OCI-LY7 (cell line): Measurements from ENCODE around the gene ZBTB7A. TPM values are rescaled to one million over a fixed set of nuclear protein-coding genes. Genes with fewer than 3 reads are reported as not detected.

ENCODE experiments used
- BruUV-seq: library from RNA; stranded (reverse); fragments of 400-500 nt; replicated peaks from 2 replicates; lab custom pipeline; 2021; lab: Mats Ljungman, UMichigan
- CTCF ChIA-PET: fragments of 300-600 bp; sonication (Branson Sonifier 250); formaldehyde crosslinking; loops from one replicate; lab custom pipeline; 2022; ENCODE audit warnings: antibody characterized with exemption; ENCODE audit not compliant: unreplicated experiment; lab: Charles Lee
- POLR2A ChIA-PET: fragments of 300-600 bp; sonication (Branson Sonifier 250); formaldehyde crosslinking; loops from one replicate; lab custom pipeline; 2022; ENCODE audit warnings: antibody characterized with exemption; lab: Charles Lee
- DNase-seq: peaks from one replicate; pipeline ENCODE4 v3.0.0-alpha.2; 2015; ENCODE audit warnings: low spot score
- H2AFZ ChIP-seq: fragments of 200-600 bp; sonication (generic), shearing (Covaris generic); 2 replicates; pipeline ENCODE4 v1.6.1; 2014; ENCODE audit warnings: mild to moderate bottlenecking, antibody characterized with exemption, low read length, moderate library complexity
- H3K27ac ChIP-seq: fragments of 200-600 bp; sonication (generic); 2 replicates; pipeline ENCODE4 v1.5.1; 2014; ENCODE audit warnings: mixed run types, low read depth, mild to moderate bottlenecking, moderate library complexity, low read length, inconsistent platforms; ENCODE audit not compliant: poor library complexity, severe bottlenecking
- H3K36me3 ChIP-seq: fragments of 200-600 bp; sonication (generic); 2 replicates; pipeline ENCODE4 v1.6.1; 2014; ENCODE audit warnings: mild to moderate bottlenecking, antibody characterized with exemption, low read length, moderate library complexity, mixed read lengths; ENCODE audit not compliant: insufficient read depth
- H3K4me1 ChIP-seq: fragments of 200-600 bp; sonication (generic); 2 replicates; pipeline ENCODE4 v1.5.1; 2014; ENCODE audit warnings: mild to moderate bottlenecking, low read length; ENCODE audit not compliant: insufficient read depth, poor library complexity, severe bottlenecking
- H3K4me2 ChIP-seq: fragments of 200-600 bp; sonication (generic); 2 replicates; pipeline ENCODE4 v1.6.1; 2014; ENCODE audit warnings: mild to moderate bottlenecking, low read length
- H3K4me3 ChIP-seq: fragments of 200-600 bp; sonication (generic); 2 replicates; pipeline ENCODE4 v1.5.1; 2014; ENCODE audit warnings: mild to moderate bottlenecking, low read depth, low read length; ENCODE audit not compliant: poor library complexity, severe bottlenecking
- H3K79me2 ChIP-seq: fragments of 200-600 bp; sonication (generic); 2 replicates; pipeline ENCODE4 v1.6.1; 2016; ENCODE audit warnings: low read depth, mild to moderate bottlenecking, low read length, moderate library complexity, mixed read lengths; ENCODE audit not compliant: insufficient read depth
- H3K9me2 ChIP-seq: fragments of 200-600 bp; sonication (generic); 2 replicates; pipeline ENCODE4 v1.6.1; 2016; ENCODE audit warnings: mild to moderate bottlenecking, low read length, mixed read lengths; ENCODE audit not compliant: insufficient read depth
- H3K9me3 ChIP-seq: fragments of 200-600 bp; sonication (generic); 2 replicates; pipeline ENCODE4 v1.6.1; 2014; ENCODE audit warnings: mild to moderate bottlenecking, mixed run types, low read length, mixed read lengths
- H4K20me1 ChIP-seq: fragments of 200-600 bp; sonication (generic); 2 replicates; pipeline ENCODE4 v1.6.1; 2014; ENCODE audit warnings: mild to moderate bottlenecking, antibody characterized with exemption, low read length, moderate library complexity, mixed read lengths; ENCODE audit not compliant: insufficient read depth
- EZH2phosphoT487 ChIP-seq: fragments of 200-600 bp; sonication (generic); IDR thresholded peaks from 2 replicates; pipeline ENCODE4 v1.6.1; 2018; ENCODE audit warnings: low read depth, borderline replicate concordance, mild to moderate bottlenecking, mixed run types, antibody characterized with exemption, low read length, moderate library complexity, mixed read lengths
- intact Hi-C: fragments of 100-400 bp; cut with micrococcal nuclease; formaldehyde crosslinking; loops from one replicate; pipeline ENCODE4 v1.10.0; 2022; ENCODE audit not compliant: unreplicated experiment
- total RNA-seq, 2 experiments: library from RNA; depleted of rRNA in 1 of 2; stranded (reverse); fragments of >200 nt in 1 of 2; shearing (Covaris generic) in 1 of 2; gene quantifications; 2 replicates each; pipeline ENCODE4 v1.2.3, GENCODE V29; 2014 to 2022
- TF ChIP-seq, protein P1 (sequence below): fragments of 200-600 bp; sonication (generic); conservative IDR thresholded peaks from 2 replicates; pipeline ENCODE4 v1.5.1; 2014; ENCODE audit warnings: mild to moderate bottlenecking, antibody characterized with exemption, low read length, moderate library complexity, mixed read lengths

The ZBTB7A gene
- total RNA-seq, 2 experiments from 2014 or later = 17.2 to 29.3 TPM

DNA sequence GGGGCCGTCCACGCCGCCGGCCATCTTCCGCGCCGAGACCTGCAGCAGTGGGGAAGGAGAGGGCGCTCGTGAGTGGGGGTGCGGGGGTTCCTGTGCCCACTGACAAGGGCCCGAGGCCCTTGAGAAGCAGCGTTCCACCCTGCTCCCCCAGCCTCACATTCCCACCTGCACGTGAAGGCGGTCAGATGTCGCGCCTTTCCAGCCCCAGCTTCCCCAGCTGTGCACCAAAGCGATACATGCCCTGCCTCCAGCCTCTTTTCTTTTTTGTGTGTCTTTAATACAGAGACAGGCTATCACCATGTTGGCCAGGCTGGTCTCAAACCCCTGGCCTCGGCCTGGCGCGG, 11.5 kb downstream of the ZBTB7A start:
- intact Hi-C loops = no loop called here
- H4K20me1 ChIP-seq = no peaks in the 10 kb centered on the region; the same call in 1 of the 2 replicates
- H3K4me3 ChIP-seq = no peak overlapping the region
- peaks cover 11% of the 10 kb centered on the region for H3K4me1 ChIP-seq
- H3K9me2 ChIP-seq = no peaks in the 10 kb centered on the region
- H3K9me3 ChIP-seq = no peaks in the 10 kb centered on the region
- H3K27ac ChIP-seq = no peak overlapping the region
- H3K4me2 ChIP-seq = no peak overlapping the region
- H3K79me2 ChIP-seq = peaks cover 81% of the 10 kb centered on the region
- no peak for TF ChIP-seq EZH2phosphoT487
- TF ChIP-seq, protein P1, sequence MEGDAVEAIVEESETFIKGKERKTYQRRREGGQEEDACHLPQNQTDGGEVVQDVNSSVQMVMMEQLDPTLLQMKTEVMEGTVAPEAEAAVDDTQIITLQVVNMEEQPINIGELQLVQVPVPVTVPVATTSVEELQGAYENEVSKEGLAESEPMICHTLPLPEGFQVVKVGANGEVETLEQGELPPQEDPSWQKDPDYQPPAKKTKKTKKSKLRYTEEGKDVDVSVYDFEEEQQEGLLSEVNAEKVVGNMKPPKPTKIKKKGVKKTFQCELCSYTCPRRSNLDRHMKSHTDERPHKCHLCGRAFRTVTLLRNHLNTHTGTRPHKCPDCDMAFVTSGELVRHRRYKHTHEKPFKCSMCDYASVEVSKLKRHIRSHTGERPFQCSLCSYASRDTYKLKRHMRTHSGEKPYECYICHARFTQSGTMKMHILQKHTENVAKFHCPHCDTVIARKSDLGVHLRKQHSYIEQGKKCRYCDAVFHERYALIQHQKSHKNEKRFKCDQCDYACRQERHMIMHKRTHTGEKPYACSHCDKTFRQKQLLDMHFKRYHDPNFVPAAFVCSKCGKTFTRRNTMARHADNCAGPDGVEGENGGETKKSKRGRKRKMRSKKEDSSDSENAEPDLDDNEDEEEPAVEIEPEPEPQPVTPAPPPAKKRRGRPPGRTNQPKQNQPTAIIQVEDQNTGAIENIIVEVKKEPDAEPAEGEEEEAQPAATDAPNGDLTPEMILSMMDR = no peak
- ChIA-PET POLR2A (no interaction called here), CTCF (no interaction called here)
- H3K36me3 ChIP-seq = peaks cover 80% of the 10 kb centered on the region
- H2AFZ ChIP-seq = no peak overlapping the region
- no peak for DNase-seq
- BruUV-seq = no TSS peak

DNA sequence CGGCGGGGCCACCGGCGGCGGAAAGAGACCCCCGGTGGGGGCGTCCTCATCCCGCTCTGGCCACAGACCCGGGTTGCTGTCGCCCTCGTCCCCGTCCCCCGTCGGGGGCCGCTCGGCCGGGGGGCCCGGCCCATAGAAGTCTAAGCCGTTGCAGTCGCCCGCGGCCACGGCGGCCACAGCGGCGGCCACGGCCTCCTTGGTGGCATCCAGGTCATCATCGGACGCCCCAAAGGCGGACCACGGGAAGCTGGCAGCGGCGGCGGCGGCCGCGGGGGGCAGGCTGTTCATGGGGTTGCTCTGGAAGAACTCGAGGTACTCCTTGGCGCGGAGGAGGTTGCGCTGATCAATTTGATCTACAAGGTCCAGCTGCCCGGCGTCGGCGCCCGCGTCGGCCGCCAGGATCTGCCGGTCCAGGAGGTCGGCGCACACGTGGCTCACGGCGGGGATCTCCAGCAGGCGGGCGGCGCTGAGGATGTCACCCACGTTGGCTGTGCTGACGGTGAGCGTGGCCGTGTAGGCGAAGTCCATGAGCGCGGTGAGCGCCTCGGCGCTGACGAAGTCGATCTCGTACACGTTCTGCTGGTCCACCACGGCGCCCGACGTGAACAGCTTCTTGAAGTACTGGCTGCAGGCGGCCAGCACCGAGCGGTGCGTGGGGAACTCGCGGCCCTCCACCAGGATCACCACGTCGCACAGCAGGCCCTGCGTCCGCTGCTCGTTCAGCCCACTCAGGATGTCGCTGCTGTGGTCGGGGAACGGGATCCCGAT, 12.1 kb downstream of the ZBTB7A start:
- POLR2A ChIA-PET = no interaction called here
- Histone ChIP-seq H3K36me3 (peaks cover 80% of the 10 kb centered on the region), H3K4me1 (peaks cover 5% of the 10 kb centered on the region), H3K4me3 (no peak overlapping the region), H3K4me2 (no peak overlapping the region), H3K27ac (no peak overlapping the region), H3K79me2 (peaks cover 80% of the 10 kb centered on the region), H2AFZ (no peak overlapping the region), H3K9me2 (no peaks in the 10 kb centered on the region), H4K20me1 (no peaks in the 10 kb centered on the region; the same call in 1 of the 2 replicates), H3K9me3 (no peaks in the 10 kb centered on the region)
- CTCF ChIA-PET = no interaction called here
- DNase-seq = no peak
- BruUV-seq = no TSS peak
- no peak for TF ChIP-seq EZH2phosphoT487
- TF ChIP-seq, protein P1 = no peak
- intact Hi-C loops = no loop called here
